T-helper 9 cell (primary cell): ENCODE measurements around the gene COL1A1.

Source experiments
- DNase-seq: peaks from one replicate; pipeline ENCODE4 v3.0.0-alpha.2; 2020

The COL1A1 gene

GRCh38 chr17:50199803-50200456 lies 1.5 kb downstream of the COL1A1 start:
- DNase-seq = peak; percentile 74

GRCh38 chr17:50199211-50199802 lies 2.1 kb downstream of the COL1A1 start:
- no peak for DNase-seq

- peak; percentile 49 for DNase-seq
These were observed 3.3 kb downstream of the COL1A1 start for GRCh38 chr17:50198026-50198669.

GRCh38 chr17:50196826-50197225 lies 4.6 kb downstream of the COL1A1 start:
- DNase-seq = no peak

GRCh38 chr17:50196036-50196435 lies 5.4 kb downstream of the COL1A1 start:
- no peak for DNase-seq

GRCh38 chr17:50194934-50195865 lies 6.2 kb downstream of the COL1A1 start:
- no peak for DNase-seq

GRCh38 chr17:50194140-50194933 lies 7.1 kb downstream of the COL1A1 start:
- DNase-seq = no peak

- DNase-seq = no peak
These were observed 8.7 kb downstream of the COL1A1 start for GRCh38 chr17:50192618-50193291.

- DNase-seq = no peak
These were observed 9.2 kb downstream of the COL1A1 start for GRCh38 chr17:50192144-50192617.

GRCh38 chr17:50191359-50192143 lies 9.9 kb downstream of the COL1A1 start:
- DNase-seq = no peak

- DNase-seq = no peak
These were observed 10.7 kb downstream of the COL1A1 start for GRCh38 chr17:50190603-50191358.

- DNase-seq = no peak
These were observed 11.2 kb downstream of the COL1A1 start for GRCh38 chr17:50190293-50190602.

- no peak for DNase-seq
These were observed 11.7 kb downstream of the COL1A1 start for GRCh38 chr17:50189550-50190292.

GRCh38 chr17:50188921-50189549 lies 12.4 kb downstream of the COL1A1 start:
- no peak for DNase-seq

- DNase-seq = no peak
These were observed 12.9 kb downstream of the COL1A1 start for GRCh38 chr17:50188531-50188920.

- no peak for DNase-seq
These were observed 13.5 kb downstream of the COL1A1 start for GRCh38 chr17:50187751-50188530.

- DNase-seq = no peak
These were observed 14.1 kb downstream of the COL1A1 start for GRCh38 chr17:50187394-50187725.
